Activated CD8-positive, alpha-beta memory T cell treated with anti-CD3 and anti-CD28 coated beads, Interleukin-2, amount 50 U/mL, for 24 hours (primary cell): ENCODE results near the gene CAMK1G.

Source experiments
- DNase-seq: peaks from one replicate; pipeline ENCODE4 v3.0.0-alpha.2; 2020; ENCODE audit errors: extremely low read depth

CAMK1G gene

DNA sequence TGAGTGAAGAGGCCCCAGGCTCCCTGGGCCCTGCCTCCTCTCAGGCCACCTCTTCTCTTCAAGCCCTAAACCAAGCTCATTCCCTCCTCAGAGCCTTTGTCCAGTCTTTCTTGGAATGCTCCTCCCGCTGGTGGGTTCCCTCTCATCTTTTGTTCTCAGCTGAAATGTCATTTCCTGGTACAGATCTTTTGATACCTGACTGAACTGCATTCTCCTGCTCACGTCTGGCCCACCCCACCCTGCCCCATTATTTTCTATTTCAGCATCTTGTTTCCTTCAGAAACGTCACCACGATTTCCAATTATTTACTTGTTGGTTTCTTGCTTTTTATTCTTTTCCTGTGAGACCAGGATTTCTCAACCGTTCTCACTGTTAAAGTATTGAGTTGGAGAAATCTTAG lies 52.3 kb downstream of the CAMK1G start:
- no peak for DNase-seq

DNA sequence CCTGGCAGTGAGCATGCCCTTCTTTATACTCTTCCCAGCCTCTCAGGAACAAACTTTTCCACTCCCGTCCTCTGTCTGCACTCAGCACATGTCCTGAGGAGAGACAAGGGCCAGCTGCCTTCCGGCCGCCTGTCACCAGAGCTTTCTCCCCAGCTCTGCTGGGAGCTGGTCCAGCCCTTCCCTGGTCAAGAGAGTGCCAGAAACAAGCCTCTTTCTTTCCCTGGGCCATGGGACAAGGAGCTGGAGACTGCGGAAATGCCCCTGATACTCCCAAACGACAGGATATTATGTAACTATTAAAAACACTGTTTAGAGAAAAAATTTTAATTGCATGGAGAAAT lies 58.3 kb downstream of the CAMK1G start:
- DNase-seq, result no peak

DNA sequence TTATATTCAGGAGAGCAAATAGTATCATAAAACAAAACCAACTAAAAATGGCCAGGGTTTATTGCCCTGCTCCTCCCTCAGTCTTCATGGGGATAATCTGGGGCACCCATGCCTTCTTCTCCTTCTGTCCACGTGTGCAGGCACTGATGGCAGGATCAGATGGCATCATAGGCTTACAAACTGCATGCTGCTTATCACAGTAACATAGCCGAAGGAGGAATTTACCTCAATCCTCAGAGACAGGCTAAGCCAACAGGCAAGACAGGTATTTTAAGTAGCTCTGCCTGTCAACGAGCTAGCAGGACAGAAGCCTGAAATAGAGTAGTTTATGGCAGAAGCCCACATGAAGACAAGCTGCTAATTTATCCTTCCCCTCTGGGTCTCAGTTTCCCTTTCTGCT lies 59.3 kb downstream of the CAMK1G start:
- DNase-seq, result no peak

DNA sequence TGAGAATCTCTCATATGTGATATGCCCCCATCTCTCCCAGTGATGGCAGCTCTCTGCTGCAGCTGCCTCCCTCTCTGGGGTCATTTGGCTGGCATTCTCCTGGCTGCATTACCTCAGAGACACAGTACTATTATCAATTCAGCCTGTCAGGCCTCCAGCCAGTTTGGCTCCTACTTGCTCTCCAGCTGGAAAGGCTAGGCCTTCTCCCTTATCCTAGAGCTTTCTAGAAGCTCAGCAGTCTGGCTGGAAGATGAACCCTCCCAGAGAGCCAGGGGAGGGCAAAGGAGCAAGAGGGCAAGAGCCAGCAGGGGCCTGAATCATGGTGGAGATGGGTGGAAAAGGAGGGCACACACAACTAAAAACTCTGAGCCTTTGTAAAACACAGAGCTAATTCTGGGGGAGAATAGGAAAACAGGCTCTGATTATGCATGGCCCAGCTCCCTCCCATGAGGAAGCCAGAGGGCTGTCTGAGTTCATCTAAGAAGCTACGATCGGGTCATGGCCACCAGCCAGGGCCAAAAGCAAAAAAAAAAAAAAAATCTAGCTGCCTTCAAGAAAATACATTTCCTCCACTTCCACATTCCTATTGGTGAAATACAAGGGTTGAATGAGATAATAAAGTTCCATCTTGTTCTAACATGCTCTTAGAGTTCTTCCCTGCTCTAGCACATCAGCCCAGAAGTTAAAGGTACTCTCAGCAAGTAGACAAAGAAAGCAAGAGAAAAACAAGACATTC lies 59.9 kb downstream of the CAMK1G start:
- no peak for DNase-seq

DNA sequence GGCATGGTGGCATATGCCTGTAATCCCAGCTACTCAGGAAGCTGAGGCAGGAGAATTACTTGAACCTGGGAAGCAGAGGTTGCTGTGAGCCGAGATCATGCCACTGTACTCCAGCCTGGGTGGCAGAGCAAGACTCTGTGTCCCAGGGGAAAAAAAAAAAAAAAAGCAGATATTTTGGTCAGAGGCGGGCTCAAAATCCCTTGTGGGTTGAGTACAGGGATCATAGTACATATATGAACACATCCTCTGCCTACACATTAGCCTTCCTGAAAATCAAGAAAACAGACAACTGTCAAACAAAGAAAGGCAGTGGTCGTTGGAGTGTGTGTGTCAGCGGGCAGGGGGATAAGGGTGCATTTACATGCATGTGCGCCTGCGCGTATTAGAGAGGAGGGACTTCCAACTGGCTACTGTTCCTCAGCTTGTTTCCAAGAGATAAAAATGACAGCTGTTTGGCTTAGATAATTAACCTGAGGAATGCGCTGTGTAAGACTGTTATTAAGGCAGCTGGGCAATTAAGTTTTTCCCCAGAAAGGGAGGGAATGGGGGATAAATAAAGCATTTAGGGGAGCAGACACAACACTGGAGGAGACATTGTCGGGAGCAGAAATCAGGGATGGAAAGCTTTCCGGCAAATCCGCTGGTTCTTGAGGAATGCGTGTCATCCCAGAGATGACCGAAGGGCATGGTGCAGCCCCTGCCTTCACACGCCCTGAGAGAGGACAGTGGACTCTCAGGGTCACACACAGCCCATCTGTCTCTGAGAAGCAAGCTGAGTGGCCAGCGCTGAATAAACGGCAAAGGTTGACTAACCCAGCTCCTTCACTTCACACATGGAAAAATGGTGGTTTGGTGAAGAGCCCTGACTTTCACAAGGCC lies 62.3 kb downstream of the CAMK1G start:
- DNase-seq, result no peak

DNA sequence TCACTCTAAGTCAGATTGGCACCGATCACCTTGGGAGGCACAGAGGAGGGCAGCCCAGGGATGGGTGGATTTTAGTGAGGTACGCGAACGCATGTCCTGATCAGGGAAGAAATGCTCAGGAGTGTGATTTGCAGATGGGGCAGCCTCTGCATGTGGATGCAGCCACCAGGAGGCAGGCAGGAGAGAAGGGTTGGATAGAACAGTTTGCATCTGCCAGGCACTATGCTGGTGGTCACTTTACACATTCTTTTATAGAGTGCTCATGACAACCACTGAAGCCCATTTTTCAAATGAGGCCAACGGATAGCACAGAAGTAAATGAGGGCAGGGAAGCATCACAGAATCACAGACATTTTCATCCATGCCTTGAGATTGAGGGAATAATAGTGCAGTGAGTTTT lies 63.0 kb downstream of the CAMK1G start:
- DNase-seq, result no peak

DNA sequence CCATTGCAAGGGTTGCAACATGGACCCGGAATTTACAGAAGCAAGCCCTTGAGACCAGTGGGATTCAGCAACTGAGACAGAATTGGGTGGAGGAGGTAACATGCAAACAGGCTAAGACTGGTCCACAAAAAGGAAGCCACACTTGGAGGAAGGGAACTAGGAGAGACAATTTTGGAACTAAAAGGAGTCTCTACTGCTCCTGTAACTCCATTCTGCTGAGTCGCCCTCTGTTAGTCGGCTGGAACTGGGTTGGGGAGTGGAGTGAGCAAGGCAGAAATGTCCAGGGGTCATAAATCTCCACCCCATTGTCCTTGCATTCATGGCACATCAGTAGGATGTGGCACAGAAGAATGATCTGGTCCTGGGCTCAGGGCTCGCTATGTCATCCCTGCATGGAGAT lies 63.6 kb downstream of the CAMK1G start:
- DNase-seq, result no peak

DNA sequence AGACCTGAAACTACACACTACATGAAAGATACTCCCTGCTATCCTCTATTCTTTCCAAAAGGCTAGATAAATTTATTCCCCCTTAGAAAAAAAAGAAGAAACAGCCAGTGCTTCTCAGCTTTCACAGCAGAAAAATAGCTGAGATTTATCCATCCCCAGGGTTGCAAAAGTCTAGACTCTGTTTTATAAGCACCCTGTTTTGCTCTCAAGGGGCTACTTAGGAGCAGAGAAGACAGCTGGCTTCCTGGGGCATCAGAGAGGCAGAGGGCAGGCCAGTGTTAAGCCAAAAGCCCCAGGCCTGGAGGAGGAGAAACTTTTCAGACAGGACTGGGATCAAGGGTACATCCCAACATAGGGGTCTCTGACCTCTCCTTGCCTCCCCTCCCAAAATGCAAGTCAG lies 64.8 kb downstream of the CAMK1G start:
- no peak for DNase-seq

DNA sequence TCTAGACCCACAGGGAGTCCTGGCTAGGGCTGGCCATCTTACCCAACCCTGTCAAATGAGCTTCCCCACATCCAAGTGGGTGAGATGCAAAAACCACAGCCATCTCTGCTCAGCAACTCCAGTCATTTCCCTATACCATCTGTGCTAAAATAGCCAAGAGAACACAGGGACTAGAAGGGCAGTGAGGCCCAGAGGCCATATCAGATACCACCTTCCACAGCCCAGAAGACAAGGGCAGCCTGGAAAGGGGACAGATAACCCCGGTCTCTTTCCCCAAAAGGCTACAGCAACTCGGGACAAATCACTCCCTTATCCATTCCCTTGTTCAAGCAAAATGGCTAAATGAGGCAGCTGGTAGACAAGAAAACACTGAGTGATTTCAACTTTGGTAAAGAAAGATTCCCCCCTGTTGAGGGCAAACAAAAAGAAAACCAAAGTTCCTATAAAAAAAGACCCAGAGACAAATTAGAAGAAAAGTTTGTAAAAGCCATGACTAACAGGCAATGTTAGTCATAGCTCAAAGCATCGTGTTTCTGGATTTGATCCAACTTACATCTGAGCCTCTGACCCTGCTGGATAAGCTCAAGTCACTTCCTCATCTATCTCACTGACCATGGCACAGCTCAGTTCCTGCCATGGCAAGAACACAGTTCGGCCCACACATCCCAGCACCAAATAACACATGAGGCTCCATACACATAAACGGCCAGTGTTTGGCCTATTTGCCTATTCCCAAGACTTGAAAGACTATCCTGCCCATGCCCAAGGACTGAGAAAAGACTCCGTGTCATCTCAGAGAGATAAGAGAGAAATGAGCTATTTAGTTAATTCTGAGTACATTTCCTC lies 65.6 kb downstream of the CAMK1G start:
- DNase-seq, result no peak

DNA sequence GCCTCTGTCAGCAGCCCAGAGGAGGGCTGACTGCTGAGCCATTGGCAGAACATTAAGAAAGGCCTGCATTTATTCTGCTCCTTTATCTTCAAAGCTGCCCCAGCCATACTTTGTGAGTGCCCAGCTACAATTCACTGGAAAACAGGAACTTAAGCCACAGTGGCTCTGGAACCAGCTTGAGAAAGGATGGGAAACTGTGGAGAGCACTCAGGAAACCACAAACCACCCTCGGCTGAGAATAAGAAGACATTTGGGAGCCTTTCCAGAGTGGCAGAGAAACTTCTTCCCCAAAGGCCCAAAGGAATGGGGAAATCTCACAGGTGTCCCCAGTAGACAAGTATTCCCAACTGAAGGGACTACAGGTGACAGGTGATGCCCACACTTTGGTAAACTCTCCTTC lies 66.9 kb downstream of the CAMK1G start:
- DNase-seq, result no peak

DNA sequence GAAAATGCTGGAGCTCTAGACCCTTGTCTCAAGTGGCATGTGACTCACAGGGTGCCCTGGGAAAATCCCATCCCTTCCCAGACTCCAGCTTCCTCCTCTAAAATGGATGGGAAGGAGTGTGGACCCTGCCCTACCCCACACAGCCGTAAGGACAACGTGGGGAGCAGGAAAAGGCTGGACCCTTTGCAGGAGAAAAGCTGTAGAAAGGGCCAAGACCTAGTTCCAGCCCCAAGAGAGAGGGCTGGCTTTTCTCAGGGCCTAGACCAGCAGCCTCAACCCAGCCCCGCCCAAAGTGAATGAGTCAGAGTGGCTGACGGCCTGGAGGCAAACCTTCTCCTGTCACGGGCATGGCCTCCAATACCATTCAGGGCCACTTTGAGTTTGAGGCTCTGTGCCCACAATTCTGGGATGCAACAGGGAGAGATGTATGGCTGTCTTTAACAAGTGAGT lies 67.6 kb downstream of the CAMK1G start:
- no peak for DNase-seq

DNA sequence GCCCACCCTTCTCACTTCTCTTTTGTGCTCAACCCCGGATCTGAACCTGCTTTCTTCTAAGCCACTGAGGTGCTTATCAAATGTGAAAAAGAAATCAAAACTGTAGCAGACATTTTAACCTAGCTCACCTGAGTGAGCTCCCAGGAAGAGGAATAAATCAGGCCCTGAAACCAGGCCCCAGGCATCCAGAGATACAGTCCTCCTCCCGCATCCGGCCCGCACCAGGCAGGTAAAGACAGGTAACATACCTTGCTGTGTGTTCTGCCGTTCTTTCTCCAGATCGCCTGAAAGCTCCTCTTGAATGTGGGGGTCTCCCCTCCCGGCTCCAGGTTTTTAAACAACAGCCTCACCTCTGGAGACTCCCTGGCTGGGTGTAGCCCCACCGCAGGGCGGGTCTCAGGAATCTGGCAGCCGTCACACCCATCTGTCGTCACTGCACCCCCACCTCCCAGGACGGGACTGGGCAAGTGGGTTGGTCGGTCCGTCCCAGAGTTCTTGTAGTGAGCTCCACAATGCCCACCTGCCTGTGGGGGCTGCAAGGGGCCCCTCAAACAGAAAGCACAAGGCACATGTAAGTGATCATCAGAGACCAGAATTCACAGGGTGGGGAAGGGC lies 68.7 kb downstream of the CAMK1G start, which contains the start of gene LAMB3:
TSS of gene LAMB3 (minus strand) at position 305 of the 615 bp plus-strand sequence. CDS start 1,481 bp downstream, outside the sequence.
- DNase-seq, result no peak

DNA sequence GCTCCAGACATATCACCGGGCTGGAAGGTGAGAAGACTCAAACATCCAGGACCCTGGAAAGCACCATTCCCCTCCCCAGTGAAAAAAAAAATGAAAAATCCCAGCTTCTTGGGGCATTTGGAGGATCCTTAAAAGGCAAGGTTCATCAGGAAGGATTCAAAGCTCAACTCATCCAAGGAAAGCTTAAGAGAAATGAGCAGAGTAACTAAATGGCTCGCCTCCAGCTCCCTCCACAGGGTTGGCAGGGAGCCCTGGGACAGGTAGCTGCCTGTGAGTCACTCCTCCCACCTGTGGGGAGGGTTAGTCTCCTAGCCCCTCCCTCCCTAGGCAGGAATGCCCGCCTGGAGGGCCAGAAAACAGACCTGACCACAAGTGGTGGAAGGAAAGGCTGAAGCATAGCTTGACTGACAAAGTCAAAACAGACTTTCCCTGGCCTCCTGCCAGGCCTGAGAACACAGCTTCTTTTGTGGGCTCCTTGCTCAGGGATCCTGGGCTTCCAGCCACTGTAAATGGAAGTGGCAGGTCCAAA lies 69.4 kb downstream of the CAMK1G start:
- no peak for DNase-seq

DNA sequence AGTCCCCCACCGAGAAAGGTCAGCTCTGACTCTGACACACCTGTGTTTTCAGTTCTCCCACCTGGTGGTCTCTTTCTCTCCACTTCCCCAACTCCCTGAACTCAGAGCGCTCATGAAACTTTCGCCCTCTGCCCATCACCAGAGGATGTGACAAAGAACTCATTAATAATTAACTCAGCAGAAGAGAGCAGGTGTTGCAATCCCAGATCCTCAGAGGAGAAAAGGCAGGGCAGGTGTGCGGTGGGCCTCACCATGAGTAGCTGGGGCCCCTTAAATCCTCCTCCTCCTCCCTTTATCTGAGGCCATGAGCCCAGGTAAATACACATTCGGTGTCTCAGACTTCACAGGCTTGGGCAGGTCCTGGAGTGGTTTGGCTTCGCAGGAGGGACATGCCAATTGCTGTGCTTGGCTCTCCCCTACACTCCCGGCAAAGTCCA lies 70.4 kb downstream of the CAMK1G start:
- no peak for DNase-seq

DNA sequence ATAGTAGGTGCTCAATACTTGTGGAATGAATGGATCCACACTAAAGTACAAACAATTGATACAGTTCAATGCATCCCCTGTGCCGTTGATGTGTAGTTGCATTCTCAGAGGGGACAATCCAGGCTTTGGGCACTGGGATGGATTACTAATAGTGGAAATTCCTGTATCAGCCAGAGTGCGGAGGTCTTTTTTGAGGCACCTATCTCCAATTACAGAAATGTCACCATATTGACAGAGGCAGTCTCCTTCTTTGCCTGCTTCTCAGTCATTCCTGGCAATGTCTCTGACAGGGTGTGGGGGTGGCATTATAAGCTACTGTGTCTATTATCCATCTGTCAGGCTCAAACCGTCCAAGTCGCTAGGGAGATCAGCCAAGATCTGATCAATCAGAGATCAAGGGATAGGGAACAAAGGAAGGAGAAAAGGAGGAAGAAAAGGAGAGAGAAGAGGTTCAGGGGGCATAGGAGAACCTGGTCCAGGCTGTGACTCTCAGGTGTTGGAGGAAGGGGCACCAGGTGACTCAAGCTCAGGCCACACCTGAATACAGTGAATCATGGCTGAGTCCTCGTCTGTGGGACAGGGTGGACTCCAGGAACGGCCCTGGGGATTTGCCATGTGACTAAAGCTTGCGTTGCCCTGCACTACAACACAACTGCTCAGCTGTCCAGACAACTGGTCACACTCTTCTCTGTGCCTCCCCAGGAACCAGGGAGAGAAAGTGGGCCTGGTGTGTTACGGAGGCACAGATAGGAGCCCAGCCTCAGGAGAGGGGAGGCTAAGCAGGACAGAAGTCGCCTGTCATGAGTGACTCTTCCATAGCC lies 72.1 kb downstream of the CAMK1G start:
- no peak for DNase-seq

DNA sequence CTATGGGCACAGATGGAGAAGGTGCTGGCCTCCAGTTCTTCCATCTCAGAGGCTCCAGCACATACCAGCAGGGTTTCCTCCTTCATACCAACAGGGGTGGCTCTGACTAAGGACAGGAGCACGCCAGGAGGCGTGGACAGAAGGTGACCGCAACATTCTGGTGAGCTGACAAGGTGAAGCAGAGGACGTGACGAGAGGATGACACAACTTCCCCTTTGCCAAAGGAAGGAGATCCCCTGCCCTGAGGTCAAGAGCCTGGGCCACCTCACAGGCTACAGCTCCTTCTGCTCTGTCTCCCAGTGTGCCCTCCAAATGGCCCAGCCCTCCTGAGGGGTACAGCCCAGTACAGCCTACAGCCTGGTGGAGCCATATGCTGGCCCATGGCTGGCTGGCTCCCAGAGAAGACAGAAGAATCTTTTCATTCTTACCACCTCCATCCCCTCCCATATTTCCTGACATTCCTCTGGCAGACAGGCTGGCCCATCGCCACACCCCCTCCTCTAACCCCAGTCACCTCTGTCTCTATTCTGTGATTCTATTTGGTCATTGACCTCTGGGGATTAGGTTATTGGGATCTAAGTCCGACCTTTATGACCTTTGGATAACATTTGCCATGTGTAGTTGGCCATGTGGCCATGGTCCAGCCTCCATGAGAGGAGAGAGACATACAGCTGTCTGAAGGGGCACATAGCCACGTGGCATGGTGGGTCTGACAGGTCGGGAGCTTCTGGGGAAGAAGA lies 73.8 kb downstream of the CAMK1G start:
- DNase-seq, result no peak

DNA sequence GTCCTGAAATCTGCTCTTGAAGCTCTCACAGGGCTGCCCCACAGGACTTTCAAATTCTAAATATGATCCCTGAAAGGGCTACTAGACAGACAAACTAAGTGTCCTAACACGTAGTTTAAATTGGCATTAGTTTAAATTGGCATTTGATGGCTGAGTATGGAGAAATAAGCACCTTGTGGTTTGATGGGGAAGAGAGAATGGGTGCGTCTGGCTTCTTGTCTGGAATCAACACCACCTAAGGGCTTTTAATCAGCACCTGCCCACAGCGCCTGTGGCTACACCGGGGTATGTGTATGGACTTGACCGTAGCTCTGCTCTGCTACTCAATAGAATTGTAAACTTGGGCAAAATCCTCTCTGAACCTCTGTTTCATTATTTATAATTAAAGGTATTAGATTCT lies 74.4 kb downstream of the CAMK1G start:
- DNase-seq, result no peak

DNA sequence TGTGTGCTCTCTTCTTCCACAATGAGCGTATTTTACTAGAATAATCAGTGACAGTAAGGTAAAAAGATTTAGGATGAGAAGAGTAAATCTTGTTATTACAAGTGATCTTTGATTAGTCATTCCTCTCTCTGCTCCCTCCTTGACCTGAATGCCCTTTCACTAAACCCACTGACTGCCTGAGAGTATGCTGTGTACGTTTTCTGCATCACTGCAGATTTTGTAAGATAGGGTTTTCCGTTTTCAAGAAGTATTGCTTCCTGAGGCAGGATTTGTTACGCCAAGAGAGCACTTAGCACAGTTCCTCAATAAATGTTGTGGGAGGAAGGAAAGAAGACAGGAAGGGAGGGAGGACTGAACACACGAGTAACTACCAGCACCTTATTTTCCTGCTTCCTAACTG lies 76.4 kb downstream of the CAMK1G start:
- no peak for DNase-seq

DNA sequence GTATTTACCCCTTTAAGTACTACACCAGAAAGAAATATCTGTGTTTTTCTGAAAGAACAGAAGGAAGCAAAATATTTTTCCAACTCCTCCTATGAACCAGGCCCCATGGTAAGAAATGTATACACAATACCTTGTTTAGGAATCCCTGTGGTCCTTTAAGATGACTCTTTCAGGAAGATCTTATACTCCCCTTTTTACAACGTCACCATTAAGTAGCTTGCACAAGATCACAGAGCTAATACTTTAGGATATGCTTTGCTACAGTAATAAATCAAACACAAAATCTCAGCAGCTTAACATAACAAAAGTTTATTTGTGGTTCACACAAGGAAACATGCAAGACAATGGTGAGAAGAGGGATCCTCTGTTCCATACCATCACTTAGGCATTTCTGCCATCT lies 77.6 kb downstream of the CAMK1G start:
- no peak for DNase-seq

DNA sequence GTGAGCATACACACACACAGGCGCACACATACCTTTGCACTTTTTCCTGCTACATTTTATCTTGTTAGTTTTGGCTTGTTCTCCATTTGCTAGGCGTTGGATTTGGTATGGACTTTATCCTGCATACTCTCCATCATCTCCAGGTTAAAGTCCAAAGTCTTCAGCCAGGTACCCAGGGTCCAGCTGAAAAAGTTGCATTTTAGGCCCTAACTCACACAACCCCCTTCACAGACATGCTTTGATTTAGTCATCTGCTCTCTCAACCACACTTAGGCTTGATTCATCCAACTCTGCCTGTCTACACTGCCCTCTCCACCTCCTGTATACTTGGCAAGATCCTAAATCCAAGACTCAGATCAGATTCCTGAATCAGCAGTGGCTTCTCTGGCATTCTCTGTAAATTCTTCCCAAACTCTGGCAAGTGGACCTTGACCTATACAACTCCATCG lies 79.4 kb downstream of the CAMK1G start:
- no peak for DNase-seq
